ENCODE measurements around the gene HNRNPA2B1. TPM values are rescaled to one million over a fixed set of nuclear protein-coding genes. Genes with fewer than 3 reads are reported as not detected.

Gene HNRNPA2B1
- total RNA-seq, 3 donors from 2014 or later, result 345 to 441 (median 379) TPM

DNA sequence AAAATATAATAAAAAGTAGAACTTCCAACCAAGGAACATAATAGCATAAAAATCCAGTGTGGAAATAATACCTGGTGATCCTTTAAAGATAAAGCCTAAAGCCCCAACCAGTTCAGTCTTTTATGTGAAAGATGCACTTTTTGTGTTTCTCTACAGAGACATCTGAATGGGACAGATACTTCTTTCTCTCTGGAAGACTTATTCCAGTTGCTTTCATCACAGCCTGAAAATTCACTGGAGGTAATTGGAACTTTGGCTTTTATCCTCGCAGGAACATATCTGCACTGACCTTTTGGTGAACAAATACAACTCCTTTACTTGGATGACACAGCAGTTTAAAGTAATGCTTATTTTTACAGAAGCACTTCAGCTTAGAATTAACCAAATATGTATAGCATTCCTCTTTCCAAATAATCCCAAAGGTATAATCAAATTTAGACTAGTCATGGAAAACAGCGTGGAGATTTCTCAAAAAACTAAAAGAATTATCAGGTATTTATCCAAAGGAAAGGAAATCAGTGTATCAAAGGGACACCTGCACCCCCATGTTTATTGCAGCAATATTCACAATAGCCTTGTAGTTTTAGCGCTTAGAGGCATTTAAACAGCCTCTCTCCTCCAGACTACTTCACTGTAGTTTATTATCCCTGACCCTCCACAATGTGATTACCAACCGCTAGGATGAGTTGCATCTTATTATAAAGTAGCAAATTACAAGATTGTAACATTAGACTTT, 16.8 kb downstream of the HNRNPA2B1 start:
- ATAC-seq (no peak), DNase-seq (no peak)
- TF ChIP-seq, protein P1, sequence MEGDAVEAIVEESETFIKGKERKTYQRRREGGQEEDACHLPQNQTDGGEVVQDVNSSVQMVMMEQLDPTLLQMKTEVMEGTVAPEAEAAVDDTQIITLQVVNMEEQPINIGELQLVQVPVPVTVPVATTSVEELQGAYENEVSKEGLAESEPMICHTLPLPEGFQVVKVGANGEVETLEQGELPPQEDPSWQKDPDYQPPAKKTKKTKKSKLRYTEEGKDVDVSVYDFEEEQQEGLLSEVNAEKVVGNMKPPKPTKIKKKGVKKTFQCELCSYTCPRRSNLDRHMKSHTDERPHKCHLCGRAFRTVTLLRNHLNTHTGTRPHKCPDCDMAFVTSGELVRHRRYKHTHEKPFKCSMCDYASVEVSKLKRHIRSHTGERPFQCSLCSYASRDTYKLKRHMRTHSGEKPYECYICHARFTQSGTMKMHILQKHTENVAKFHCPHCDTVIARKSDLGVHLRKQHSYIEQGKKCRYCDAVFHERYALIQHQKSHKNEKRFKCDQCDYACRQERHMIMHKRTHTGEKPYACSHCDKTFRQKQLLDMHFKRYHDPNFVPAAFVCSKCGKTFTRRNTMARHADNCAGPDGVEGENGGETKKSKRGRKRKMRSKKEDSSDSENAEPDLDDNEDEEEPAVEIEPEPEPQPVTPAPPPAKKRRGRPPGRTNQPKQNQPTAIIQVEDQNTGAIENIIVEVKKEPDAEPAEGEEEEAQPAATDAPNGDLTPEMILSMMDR (IDR thresholded peaks at IDR 0.05), result no peak
- no peaks in the 10 kb centered on the region for H3K9me3 ChIP-seq
- no peaks in the 10 kb centered on the region for H3K36me3 ChIP-seq (ENCODE audit: low read depth)
- no peaks in the 10 kb centered on the region for H3K4me1 ChIP-seq (ENCODE audit: low read depth)
- H3K4me3 ChIP-seq, result no peak overlapping the region
- intact Hi-C loops (cut with DNase I, micrococcal nuclease), result no loop called here

GRCh38 chr7:26182706-26183105, 17.8 kb downstream of the HNRNPA2B1 start:
- TF ChIP-seq, protein P1 (IDR thresholded peaks at IDR 0.05), result no peak

DNA sequence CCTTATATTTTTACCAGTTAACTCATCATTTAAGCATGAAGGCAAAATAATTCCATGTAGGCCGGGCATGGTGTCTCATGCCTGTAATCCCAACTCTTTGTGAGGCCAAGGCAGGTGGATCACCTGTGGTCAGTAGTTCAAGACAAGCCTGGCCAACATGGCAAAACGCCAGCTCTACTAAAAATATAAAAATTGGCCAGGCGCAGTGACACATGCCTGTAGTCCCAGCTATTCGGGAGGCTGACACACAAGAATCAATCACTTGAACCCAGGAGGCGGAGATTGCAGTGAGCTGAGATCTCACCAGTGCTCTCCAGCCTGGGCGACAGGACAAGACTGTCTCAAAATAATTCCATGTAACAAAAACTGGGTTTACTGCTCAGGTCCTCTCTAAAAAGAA, 18.3 kb downstream of the HNRNPA2B1 start:
- ATAC-seq, result no peak
- no peaks in the 10 kb centered on the region for H3K36me3 ChIP-seq (ENCODE audit: low read depth)

More at GRCh38 chr7:26182706-26183105, 17.8 kb downstream of the HNRNPA2B1 start:
- ATAC-seq, result no peak
- Histone ChIP-seq H3K4me1 (ENCODE audit: low read depth) (no peaks in the 10 kb centered on the region), H3K36me3 (ENCODE audit: low read depth) (no peaks in the 10 kb centered on the region), H3K4me3 (no peak overlapping the region), H3K9me3 (no peaks in the 10 kb centered on the region)
- DNase-seq, result no peak
- intact Hi-C loops (cut with DNase I, micrococcal nuclease), result no loop called here

DNA sequence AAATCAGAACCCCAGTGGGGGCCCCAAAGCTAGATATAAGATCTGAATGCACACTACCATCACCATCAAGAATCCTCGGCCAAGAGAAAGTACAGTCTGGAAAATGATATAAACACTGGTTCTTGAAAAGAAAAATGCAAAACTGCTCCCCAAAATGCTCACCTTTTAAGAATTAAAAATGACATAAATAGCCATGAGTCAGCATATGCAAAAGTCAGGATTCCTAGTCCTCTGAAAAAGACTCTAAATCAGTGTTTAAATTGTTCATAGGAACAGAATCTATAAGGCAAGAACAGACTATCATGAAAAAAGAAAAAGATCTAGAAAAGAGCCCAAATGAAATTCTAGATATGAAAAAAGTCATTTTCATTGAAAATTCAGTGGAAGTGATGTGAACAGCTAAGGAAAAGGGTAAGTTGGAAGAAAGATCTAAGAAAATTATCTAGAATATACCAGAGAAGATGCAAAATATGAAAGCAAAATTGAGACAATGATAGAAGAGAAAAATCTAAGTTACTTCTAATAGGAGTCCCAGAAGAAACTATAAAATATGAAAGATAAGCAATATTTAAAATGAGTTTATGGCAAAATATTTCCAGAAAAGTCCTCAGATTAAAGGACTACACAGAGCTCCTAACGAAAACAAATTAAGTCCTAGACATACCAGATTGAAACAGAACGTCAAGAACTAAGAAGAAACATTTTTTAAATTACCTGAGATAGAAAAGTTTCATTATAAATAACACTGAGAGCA, 18.9 kb downstream of the HNRNPA2B1 start:
- no peaks in the 10 kb centered on the region for H3K4me1 ChIP-seq (ENCODE audit: low read depth)
- no peak overlapping the region for H3K4me3 ChIP-seq
- intact Hi-C loops (cut with DNase I, micrococcal nuclease), result no loop called here
- DNase-seq (no peak), ATAC-seq (no peak)
- TF ChIP-seq, protein P1 (IDR thresholded peaks at IDR 0.05), result no peak
- no peaks in the 10 kb centered on the region for H3K36me3 ChIP-seq (ENCODE audit: low read depth)
- H3K9me3 ChIP-seq, result no peaks in the 10 kb centered on the region

More for the DNA sequence above, 18.3 kb downstream of the HNRNPA2B1 start:
- intact Hi-C loops (cut with DNase I, micrococcal nuclease), result no loop called here
- H3K4me1 ChIP-seq (ENCODE audit: low read depth), result no peaks in the 10 kb centered on the region
- no peak for DNase-seq
- H3K4me3 ChIP-seq, result no peak overlapping the region
- TF ChIP-seq, protein P1 (IDR thresholded peaks at IDR 0.05), result no peak
- H3K9me3 ChIP-seq, result no peaks in the 10 kb centered on the region

- ATAC-seq (peak; percentile 14), DNase-seq (no peak)
- Histone ChIP-seq H3K36me3 (ENCODE audit: low read depth) (no peaks in the 10 kb centered on the region), H3K4me3 (no peak overlapping the region), H3K4me1 (ENCODE audit: low read depth) (no peaks in the 10 kb centered on the region), H3K9me3 (no peaks in the 10 kb centered on the region)
- intact Hi-C loops (cut with DNase I, micrococcal nuclease), result no loop called here
- TF ChIP-seq, protein P1 (IDR thresholded peaks at IDR 0.05), result no peak
These were observed 19.8 kb downstream of the HNRNPA2B1 start for GRCh38 chr7:26180792-26181198.

Measured in mucosa of descending colon (tissue), 3 donors.